SH-SY5Y (cell line): ENCODE data around the gene KIF21A.

Source experiments
- GATA2 ChIP-seq: IDR thresholded peaks from 2 replicates; pipeline ENCODE4 v1.6.1; 2011; ENCODE audit warnings: mild to moderate bottlenecking, low read depth, low read length
- GATA3 ChIP-seq: IDR thresholded peaks from 2 replicates; pipeline ENCODE4 v1.6.1; 2011; ENCODE audit warnings: low read depth, mild to moderate bottlenecking, low read length, moderate library complexity

GRCh38 chr12:39483597-39483996, 40.7 kb upstream of the KIF21A start:
- TF ChIP-seq GATA2 (no peak), GATA3 (no peak)
